ENCODE results near the gene ARHGEF4.
"Not testable (repeated sequence)": the region's sequence is repeated elsewhere in the genome, so short reads cannot be mapped to it uniquely, and the experiment has no call there.

- TF ChIP-seq POLR2AphosphoS5 (IDR thresholded peaks at IDR 0.05; ENCODE audit: borderline replicate concordance, low read depth, low read length); EZH2 (IDR thresholded peaks at IDR 0.05): not testable (repeated sequence)
These were observed 64.9 kb downstream of the ARHGEF4 start for GRCh38 chr2:130901626-130902025.

Measured in SK-N-MC (cell line).